HG03108 (cell line): ENCODE data around the gene TNIK.
A peak's percentile ranks its signal among the peaks of the same experiment; 100 is the strongest.

Experiments used
- ATAC-seq: cut with Tn5 transposase; IDR thresholded peaks from one replicate; pipeline ENCODE4 v1.9.1; 2021; ENCODE audit warnings: moderate library complexity; ENCODE audit not compliant: unreplicated experiment

The TNIK gene

GRCh38 chr3:171177056-171177455 is 283.1 kb downstream of the TNIK start:
- no peak for ATAC-seq

- no peak for ATAC-seq
These were observed 283.8 kb downstream of the TNIK start for GRCh38 chr3:171176244-171176933.

- ATAC-seq = no peak
These were observed 284.4 kb downstream of the TNIK start for GRCh38 chr3:171175741-171176234.

- no peak for ATAC-seq
These were observed 286.5 kb downstream of the TNIK start for GRCh38 chr3:171173736-171174135.

- no peak for ATAC-seq
These were observed 288.1 kb downstream of the TNIK start for GRCh38 chr3:171172070-171172469.

GRCh38 chr3:171169866-171170265 is 290.3 kb downstream of the TNIK start:
- no peak for ATAC-seq

- ATAC-seq = no peak
These were observed 290.8 kb downstream of the TNIK start for GRCh38 chr3:171169443-171169842.

- no peak for ATAC-seq
These were observed 291.7 kb downstream of the TNIK start for GRCh38 chr3:171168551-171168950.

- ATAC-seq = no peak
These were observed 292.1 kb downstream of the TNIK start for GRCh38 chr3:171168086-171168485.

- peak; percentile 20 for ATAC-seq
These were observed 294.2 kb downstream of the TNIK start for GRCh38 chr3:171165983-171166382.

GRCh38 chr3:171165499-171165921 is 294.7 kb downstream of the TNIK start:
- ATAC-seq = peak; percentile 44

GRCh38 chr3:171164067-171164465 is 296.1 kb downstream of the TNIK start:
- no peak for ATAC-seq

GRCh38 chr3:171163101-171164066 is 296.8 kb downstream of the TNIK start:
- ATAC-seq = no peak

GRCh38 chr3:171160325-171160724 is 299.9 kb downstream of the TNIK start:
- no peak for ATAC-seq

- no peak for ATAC-seq
These were observed 300.4 kb downstream of the TNIK start for GRCh38 chr3:171159822-171160157.

- no peak for ATAC-seq
These were observed 301.0 kb downstream of the TNIK start for GRCh38 chr3:171159024-171159821.

GRCh38 chr3:171157980-171158379 is 302.2 kb downstream of the TNIK start:
- ATAC-seq = no peak

- ATAC-seq = no peak
These were observed 302.9 kb downstream of the TNIK start for GRCh38 chr3:171157286-171157685.

- no peak for ATAC-seq
These were observed 303.7 kb downstream of the TNIK start for GRCh38 chr3:171156401-171157010.

GRCh38 chr3:171155122-171155700 is 305.0 kb downstream of the TNIK start:
- ATAC-seq = no peak
